Subcutaneous adipose tissue (tissue), 4 donors: Measurements from ENCODE around the gene HRAS. TPM values are rescaled to one million over a fixed set of nuclear protein-coding genes. Genes with fewer than 3 reads are reported as not detected.

Source experiments
- CTCF ChIP-seq: fragments of 450-650 bp; IDR thresholded peaks from one replicate; pipeline ENCODE4 v1.5.1; 2016; ENCODE audit warnings: low read depth, mild to moderate bottlenecking, control low read depth, antibody characterized with exemption, moderate library complexity
- total RNA-seq, 4 donors: library from RNA; depleted of rRNA; stranded (reverse); fragments of >200 nt; gene quantifications; one replicate each; pipeline ENCODE4 v1.1.0, GENCODE V29; 2016

HRAS gene
- 10 to 100 TPM; 33.7 to 53.3 (median 39.9) TPM for total RNA-seq

GRCh38 chr11:535519-536454 is at the start of gene HRAS:
TSS of gene HRAS (minus strand) at chr11:535576.
- TF ChIP-seq CTCF, result no peak

- no peak for TF ChIP-seq CTCF
Observed at GRCh38 chr11:584287-584686, 48.9 kb upstream of the HRAS start.

GRCh38 chr11:581752-582151 is 46.4 kb upstream of the HRAS start:
- no peak for TF ChIP-seq CTCF

GRCh38 chr11:581342-581741 is 46.0 kb upstream of the HRAS start:
- TF ChIP-seq CTCF, result no peak

GRCh38 chr11:579830-580601 is 44.6 kb upstream of the HRAS start:
- TF ChIP-seq CTCF, result no peak

GRCh38 chr11:578276-579035 is 43.1 kb upstream of the HRAS start:
- no peak for TF ChIP-seq CTCF

- no peak for TF ChIP-seq CTCF
Observed at GRCh38 chr11:577611-577894, 42.2 kb upstream of the HRAS start.
